GM21786 (cell line): Measurements from ENCODE around the gene SAP30.

ENCODE experiments used
- ATAC-seq: cut with Tn5 transposase; IDR thresholded peaks from one replicate; pipeline ENCODE4 v1.9.1; 2021; ENCODE audit not compliant: unreplicated experiment

The SAP30 gene

DNA sequence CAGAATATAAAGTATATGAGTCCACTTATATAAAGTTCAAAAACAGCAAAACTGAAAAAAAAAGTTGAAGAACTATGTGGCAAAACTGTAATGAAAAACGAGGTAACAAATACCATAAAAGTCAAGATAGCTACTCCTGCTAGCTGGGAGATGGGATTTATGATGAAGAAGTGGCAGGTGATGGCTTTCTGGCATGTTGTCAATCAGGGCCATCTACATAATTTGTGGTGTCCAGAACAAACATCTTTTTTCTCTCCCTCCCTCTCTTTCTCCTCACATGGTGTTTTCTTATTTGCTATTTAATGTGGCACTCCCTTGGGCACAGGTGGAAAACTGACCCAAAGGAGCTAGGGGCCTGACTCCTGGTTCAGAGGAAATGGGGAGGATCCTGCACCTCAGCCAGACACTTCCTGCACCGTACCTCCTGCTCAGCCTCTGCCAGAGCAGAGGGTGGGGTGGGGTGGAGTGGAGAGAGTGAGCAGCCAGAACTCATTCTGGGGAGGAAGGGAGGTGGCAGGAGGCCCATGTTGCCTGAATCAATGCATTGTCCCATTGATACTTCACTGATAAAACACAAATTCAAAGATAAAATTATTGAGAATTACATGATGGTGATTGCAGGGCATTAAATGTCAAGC is 5.3 kb upstream of the SAP30 start:
- ATAC-seq = no peak

DNA sequence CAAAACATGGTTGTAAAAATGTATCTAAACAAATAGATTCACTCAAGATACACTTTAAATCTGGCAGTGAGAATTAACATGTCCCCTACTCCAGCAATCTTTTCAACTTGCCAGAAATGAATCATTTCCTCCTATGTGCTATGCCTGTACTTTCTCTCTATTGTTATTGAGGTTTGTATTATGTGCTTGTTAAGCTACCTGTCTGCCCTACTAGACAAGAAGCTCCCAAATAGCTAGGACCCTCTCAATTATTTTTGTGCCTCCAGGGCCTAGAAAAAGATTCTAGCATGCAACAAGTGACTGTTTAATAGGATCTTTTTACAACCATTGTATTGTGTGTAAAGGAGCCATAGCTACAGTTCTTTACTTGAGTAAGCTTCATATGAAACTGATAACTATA is 3.5 kb upstream of the SAP30 start:
- peak; percentile 16 for ATAC-seq

DNA sequence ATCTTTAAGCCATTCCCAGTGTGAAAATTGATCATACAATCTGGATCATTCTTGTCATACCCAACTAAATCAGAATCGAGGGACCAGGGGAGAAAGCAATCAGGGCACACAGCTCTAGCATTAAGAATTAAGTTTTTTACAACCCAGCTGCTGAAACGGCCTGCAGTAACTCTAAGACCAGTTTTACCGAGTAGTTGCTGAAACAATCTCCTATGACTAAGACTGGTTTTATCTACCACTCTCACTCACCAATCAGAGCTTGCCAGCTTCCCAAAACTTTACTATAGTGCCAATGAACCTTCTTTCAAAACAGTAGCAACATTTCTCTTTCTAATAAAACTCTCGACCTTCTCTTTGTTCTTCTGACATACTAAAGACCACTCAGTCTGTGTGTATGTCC is 2.8 kb upstream of the SAP30 start:
- ATAC-seq = no peak

DNA sequence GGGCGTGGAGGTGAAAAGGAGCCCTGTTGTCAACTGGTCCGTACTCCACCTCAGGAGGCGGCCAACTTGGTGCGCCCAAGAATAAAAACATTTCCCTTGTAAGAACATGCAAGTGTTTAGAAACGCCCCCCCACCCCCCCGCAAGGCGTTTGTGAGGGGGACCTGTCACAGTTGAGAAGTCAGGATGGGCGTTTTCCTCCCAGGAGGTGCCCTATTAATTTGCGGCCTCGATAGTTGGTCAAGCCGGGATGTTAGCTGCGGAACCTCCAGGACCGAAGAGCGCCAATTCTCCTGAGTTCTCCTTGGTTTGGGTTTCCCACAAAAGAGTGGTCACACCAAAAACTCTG is 651 bp upstream of the SAP30 start:
- ATAC-seq = peak; percentile 4

DNA sequence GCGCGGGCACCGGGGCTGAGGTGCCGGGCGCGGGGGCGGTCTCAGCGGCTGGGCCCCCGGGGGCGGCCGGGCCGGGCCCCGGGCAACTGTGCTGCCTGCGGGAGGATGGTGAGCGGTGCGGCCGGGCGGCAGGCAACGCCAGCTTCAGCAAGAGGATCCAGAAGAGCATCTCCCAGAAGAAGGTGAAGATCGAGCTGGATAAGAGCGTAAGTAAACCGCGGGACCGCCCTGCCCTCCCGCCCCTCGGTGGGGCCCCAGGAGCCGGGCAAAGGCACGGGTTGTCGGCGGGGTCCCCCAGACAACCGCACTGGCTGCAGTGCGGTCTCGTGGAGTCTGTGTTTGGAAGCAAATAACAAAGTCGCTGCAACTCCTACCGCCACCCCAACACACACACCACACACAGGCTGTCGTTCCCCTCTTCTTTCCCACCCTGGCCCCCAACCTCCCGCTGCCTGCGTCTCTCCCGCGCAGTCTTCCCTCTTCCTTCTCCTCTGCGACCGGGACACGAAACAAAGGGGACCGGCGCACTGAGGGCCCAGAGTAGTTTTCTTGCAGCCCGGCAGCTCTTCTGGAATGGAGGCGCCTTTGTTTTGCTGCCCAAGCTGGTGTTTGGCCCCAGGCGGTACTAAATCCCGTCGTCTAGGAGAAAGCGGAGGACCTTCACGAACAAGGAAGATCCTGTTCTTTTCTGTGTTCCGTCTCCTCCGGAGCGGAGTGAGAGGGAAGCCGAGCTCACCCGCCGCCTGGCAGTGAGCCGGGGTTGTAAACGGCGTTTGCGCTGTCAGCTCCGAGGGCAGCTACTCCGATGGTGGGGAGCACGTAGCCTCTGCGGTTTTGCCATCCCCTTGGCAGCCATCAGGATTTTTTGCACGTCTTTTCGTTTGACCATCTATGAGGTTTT is 788 bp downstream of the SAP30 start:
- peak; percentile 15 for ATAC-seq

DNA sequence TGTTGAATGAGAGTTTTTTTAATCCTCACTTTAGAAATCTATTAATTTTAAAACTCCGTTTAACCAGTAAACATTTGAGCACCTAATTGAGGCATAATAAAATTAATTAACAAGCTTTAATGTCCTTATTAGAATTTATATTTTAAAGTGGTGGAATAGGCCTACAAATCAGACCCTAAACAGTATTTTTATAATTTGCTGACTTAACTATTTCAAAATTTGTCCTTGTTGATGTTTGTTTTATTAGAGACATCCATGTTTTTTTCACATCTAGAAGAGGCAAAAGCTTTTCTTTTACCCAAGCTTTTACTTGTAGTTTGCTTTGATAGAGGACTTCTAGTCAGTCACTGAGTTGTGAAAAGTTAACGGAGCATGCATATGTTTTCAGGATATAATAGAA is 3.8 kb downstream of the SAP30 start:
- no peak for ATAC-seq

DNA sequence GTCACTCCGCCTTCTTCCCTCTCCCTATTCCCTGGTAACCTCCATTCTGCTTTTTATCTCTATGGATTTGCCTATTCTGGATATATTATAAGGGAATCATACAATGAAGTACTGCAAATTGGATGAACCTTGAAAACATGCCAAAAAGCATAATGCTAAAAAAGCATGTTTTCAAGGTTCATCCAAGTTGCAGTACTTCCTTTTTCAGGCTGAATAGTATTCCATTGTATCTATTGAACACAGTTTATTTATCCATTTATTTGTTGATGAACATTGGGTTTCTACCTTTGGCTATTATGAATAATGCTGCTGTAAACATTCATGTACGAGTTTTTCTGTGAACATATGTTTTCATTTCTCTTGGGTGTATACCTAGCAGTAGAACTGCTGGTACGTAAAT is 9.2 kb downstream of the SAP30 start:
- no peak for ATAC-seq

DNA sequence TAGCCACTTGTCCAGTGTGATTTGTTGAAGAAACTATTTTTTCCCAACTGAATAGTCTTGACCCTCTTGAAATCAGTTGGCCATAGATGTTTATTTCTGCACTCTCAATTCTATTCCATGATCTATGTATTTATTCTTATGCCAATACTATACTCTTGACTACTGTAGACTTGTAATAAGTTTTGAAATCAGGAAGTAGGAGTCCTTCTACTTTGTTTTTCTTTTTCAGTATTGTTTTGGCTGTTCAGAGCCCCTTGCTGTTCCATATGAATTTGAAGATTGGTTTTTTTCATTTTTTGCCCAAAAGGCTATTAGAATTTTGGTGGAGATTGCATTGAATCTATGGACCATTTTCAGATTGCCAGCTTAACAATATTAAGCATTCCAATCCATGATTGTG is 10.2 kb downstream of the SAP30 start:
- ATAC-seq = peak; percentile 69

DNA sequence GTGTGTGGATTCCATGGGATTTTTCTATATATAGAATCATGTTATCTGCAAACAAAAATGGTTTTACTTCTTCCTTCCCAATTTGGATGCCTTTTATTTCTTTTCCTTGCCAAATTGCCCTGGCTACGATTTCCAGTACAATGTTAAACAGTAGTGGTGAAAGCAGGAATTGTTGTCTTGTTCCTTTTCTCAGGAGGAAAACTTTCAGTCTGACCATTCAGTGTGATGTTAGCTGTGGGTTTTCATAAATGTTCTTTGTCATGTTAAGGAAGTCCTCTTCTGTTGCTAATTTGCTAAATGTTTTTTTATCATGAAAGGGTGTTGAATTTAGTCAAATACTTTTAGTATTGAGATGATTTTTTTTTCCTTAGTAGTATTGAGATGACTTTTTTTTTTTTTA is 10.9 kb downstream of the SAP30 start:
- ATAC-seq = no peak

DNA sequence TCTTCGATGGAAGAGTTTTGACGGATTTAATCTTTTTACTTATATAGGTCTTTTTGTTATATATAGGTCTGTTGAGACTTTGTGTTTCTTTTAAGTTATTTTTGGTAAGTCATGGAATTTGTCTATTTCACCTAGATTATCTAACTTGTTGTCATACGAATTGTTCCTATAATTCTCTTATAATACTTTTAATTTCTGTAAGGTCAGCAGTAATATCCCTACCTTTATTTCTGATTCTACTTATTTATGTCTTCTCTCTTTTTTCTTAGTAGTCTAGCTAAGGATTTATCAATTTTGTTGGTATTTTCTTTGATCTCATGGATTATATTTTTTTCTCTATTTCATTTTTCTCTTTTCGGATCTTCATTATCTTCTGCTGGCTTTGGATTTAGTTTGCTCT is 11.6 kb downstream of the SAP30 start:
- no peak for ATAC-seq

DNA sequence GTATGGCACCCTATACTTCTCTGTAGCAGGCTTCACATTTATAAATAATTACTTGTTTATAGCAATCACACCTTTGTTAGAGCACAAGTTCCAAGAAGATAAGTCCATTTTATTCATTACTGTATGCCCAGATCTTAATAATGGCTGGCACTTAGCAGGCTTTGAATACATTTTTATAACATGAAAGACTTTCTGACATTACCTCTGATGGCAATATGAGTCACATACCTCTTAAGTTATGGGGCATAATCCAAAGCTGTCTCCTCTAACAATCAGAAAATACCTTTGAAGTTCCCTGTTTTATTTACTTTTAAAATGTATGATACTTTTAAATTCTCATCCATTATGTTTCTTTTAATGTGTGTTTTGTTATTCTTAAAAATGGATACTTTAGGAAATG is 16.0 kb downstream of the SAP30 start:
- ATAC-seq = no peak

DNA sequence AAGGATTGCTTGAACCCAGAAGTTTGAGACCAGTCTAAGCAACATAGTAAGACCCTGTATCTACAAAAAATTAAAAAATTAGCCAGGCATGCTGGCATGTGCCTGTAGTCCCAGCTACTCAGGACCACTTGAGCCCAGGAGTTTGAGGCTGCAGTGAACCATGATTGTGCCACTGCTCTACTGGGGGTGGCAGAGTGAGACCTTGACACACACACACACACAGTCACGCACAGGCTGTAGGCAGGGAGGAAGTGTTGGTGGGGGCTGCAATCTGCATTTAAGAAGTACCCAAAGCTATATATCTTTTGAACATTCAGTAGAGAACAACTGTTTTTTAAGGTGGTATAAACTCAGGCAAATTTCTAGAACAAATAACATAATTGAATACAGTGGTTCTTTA is 20.9 kb downstream of the SAP30 start:
- ATAC-seq = no peak

DNA sequence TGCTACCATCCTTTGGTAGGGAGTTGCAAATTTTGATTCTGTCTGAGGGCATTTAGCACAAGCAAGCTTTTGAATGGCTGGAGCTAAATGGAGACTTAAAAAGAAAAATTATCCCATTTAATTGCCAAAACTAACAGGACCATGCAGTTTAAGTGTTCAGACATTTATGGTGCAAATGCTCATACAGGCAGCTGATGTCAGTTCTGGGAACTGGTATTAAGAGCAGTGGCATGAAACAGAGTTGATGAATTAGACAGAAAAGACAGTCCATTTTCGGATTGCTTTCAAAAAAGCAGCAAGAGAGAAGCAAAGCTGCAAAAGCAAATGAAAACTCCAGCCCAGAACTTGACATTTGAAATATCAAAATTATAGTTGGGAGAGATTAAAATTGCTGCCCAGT is 26.9 kb downstream of the SAP30 start:
- no peak for ATAC-seq

DNA sequence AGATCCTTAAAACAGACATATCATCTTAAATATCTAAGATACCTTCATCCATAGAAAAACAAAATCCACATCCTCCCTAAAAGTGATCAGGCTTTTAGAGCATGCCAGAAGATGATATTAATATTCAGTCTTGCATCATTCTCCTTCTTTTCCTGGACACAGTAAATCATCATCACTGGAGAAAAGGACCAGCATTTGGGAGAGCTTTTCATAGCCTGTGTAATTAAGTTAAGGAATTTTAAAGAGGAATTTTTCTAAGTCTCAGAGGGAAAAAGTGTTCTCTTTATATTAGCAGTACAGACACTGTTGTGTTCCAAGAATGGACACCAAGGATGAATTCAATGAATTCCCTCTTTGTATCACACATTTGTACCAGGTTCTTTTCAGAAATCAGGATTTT is 27.5 kb downstream of the SAP30 start:
- no peak for ATAC-seq

DNA sequence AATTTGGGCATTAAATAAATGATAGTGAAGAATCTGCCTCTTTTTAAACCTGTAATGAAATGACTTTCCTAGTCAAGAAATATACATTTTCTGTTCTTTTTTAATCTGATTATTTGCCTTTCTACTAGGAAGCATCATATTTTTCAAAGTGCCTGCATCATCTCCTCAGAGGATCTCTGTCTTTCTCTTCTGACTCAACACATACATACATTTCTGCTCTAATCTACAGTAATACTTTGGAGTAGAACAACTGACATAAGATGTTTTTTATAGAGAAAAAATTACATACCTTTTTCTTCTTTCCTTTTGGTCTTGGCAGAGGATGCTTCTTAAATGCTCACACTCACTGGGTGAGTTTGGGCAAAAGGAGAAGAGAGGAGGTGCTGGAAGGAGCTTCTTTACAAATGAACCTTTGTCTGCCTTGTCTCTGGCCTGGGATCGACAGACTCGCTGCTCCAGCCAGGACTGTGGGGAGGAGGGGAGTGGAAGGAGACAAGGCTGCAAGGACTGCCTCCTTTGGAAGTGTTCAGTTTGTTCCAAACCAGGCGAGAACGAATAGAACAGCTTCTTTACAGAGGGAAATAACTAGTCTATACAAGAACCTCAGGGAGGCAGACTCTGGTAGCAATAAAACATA is 28.1 kb downstream of the SAP30 start, which contains the start of gene SCRG1:
Gene SCRG1, minus strand, starts transcription at position 338 of the 637 bp plus-strand sequence. CDS start 7,702 bp downstream, outside the sequence.
- ATAC-seq = no peak

DNA sequence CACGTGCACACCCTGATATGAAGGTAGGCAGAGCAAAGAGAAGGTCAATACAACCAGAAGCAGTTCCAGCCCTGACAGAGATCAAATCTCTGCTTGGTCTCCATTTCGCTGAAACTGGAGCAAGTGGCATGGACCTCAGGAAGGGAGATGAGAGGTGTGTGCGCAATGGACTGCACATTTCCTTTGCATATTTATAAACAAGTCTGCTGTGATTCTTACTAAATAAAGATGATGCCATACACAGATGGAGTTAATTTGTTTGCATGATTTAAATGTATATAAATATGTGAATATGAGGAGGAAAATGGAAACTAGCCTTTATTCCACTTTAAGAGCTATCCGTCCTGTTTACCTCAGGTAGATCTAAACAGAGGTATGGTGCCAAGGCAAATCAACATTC is 30.3 kb downstream of the SAP30 start:
- ATAC-seq = no peak

DNA sequence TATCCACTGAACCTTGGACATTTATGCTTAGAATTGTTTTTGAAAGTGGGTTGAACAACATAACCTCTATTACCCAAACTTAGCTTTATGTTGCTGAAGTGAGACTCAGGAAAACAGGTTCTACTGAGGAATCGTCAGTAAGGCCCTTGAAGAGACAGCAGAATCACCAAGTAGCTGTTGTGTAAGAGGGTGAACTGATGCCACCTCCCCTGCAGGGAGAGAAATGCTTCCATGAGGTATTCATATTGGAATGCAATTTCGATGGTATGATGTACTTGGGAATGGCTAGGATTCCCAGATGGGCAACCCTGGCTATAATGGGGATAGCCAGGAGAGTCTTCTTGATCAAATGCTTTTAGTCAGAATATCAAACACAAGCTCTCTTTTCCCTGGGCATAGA is 32.3 kb downstream of the SAP30 start:
- ATAC-seq = no peak

DNA sequence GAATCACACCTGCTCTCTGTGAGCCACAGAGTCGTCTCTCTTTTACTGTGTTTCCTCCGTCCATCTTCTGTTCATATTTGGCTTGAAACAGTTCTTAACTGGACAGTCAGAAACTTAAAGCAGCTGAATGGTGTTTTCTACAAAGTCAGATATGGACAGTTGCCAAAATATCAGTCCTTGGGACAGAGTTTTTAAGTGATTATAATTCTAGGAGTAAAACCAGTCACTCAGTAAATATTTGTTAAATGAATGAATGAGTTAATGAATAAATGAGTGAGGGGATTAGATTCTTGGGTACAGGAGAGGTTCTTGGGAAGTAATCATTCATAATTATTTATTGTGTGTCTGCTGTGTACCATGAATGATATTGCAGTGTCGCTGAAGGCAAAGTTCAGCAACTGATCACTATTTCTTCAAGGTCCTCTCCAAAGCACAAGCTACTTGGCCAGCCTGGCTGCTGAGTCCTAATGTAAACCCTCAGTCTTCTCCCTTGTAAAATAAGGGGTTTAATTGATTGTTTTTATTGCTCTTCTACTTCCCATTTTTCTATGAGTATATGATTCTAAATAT is 33.6 kb downstream of the SAP30 start:
- ATAC-seq = no peak

DNA sequence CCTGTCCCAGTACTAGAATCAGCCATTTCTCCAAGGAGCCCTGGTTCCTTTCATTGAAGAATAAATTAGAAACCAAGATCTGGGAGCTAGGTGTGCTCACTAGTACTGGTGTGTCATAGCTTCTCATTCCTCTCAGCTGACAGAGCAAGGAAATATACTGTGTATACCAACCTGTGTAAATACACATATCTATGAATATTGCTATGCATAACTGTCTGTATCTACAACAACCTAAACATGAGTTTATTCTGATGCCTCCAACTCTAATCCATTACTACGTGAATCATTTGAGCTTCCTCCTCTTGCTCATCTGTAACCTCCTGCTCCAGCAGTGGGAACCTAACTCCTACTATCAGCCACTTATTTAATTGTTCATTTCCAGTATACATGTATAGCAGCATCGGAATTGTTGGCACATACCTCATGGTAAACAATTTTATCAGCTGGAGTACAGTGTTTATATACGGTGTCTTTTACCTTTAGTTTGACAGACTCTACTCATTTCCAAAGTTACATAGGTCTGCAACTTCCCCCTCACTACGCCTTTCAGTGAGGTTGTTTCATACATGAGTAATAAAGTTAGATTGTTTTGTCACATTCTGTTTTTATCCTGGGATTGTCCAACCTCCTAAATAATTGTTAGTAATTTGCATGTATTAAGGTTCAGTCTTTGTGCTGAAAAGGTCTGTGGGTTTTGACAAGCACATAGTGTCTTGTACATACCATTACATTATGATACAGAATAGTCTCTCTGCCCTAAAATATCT is 35.3 kb downstream of the SAP30 start:
- ATAC-seq = no peak

DNA sequence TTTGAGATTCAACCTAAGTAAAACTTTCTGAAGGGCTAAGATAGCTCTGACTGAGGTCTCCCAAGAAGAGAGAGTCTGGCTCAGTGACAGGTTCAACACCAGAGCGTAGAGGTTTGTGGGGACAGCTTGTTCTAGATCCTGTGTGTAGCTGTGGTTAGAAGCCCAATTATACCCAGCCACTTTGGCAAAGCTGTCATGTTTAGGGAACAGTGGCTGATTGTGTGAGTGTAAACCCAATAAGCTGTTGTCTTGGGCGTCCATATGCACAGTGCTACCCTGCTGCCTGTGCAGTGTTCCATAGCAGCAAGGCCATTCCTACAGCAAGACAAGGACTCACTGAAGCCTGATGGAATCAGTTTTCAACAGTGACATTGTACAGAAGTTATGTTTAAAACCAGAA is 39.3 kb downstream of the SAP30 start:
- ATAC-seq = no peak

DNA sequence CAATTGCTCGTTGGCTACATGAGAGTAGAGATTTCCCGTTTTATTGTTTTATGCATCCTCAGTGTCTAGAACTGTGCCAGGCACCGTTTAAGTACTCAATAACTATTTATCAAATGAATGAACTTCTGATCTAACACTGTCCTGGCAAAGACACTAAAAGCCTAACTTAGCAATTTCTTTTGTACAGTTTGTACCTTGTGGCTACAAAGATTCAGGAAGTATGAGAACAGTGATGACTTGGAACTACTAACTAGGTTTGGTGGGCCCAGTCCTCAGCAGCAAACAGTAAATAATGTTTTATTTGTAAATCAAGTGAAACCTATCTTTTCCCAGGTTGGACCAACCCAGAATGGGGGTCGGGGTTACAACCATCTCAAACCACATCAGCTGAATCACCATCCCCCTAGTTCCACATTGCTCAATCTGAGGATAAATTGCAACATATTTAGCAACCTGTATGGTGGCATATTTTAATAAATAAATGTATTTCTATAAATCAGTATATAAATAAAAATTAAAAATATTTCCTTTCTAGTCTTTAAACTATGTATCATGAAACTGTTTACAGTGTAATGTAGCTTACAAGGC is 40.4 kb downstream of the SAP30 start:
- no peak for ATAC-seq
